Muscle of arm (tissue), 12 donors: ENCODE results near the gene HS1BP3. TPM values are rescaled to one million over a fixed set of nuclear protein-coding genes. Genes with fewer than 3 reads are reported as not detected.
A peak's percentile ranks its signal among the peaks of the same experiment; 100 is the strongest.

Experiments used
- DNase-seq: peaks from one replicate; pipeline ENCODE4 v3.0.0-alpha.2; 2013
- polyA plus RNA-seq, 12 donors: library from polyadenylated mRNA; unstranded; fragments of 120-200 nt; gene quantifications; one replicate each; pipeline ENCODE4 v1.2.1, GENCODE V29; 2013; ENCODE audit not compliant: insufficient read length in 12 of 12

Gene HS1BP3
- polyA plus RNA-seq, 12 donors = 6.0 to 20.7 (median 8.5) TPM; not detected in 1

DNA sequence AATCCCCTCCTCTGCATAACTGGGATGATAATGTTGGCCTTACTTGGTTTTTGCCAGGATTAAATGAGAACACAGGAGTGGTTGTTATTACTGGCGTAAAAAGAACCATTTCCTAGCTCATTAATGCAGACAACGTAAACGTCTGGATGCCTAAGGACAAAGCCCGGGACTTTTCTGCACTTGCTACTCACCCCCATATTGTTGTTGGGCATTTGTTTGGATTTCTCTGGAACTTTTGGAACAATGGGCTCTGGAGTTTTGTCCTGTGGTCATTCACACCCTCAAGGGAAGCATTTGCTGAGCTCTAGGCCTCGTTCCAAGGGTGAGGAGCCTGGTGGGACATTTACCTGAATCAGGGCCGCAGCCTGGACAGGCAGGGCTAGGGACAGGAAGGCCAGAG, 76.0 kb downstream of the HS1BP3 start:
- DNase-seq = no peak

GRCh38 chr2:20574423-20574911, 76.4 kb downstream of the HS1BP3 start:
- DNase-seq = no peak

- DNase-seq = peak; percentile 67
Measured at GRCh38 chr2:20573620-20574422, 77.1 kb downstream of the HS1BP3 start.

- DNase-seq = no peak
Measured at GRCh38 chr2:20572221-20572620, 78.7 kb downstream of the HS1BP3 start.

- no peak for DNase-seq
Measured at GRCh38 chr2:20571644-20572215, 79.2 kb downstream of the HS1BP3 start.

GRCh38 chr2:20571231-20571630, 79.7 kb downstream of the HS1BP3 start:
- no peak for DNase-seq

DNA sequence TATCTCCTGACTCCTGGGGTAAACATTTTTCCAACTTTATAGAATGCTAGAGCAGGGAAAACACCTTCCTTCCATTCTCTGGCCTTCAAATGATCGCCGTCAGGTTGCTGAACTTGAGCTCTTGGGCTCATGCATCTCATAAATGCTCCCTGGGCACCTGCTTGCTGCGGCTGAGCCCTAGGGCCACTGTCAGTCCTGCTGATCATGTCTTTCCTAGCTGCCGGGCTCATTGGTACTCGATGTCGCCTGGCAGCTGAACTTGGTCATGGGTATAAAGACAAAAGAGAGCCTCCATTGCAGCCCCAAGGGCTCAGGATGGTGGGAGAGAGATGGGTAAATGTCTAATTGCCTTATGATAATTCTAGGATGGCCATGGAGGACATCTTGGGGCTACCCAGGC, 80.6 kb downstream of the HS1BP3 start:
- DNase-seq = no peak

DNA sequence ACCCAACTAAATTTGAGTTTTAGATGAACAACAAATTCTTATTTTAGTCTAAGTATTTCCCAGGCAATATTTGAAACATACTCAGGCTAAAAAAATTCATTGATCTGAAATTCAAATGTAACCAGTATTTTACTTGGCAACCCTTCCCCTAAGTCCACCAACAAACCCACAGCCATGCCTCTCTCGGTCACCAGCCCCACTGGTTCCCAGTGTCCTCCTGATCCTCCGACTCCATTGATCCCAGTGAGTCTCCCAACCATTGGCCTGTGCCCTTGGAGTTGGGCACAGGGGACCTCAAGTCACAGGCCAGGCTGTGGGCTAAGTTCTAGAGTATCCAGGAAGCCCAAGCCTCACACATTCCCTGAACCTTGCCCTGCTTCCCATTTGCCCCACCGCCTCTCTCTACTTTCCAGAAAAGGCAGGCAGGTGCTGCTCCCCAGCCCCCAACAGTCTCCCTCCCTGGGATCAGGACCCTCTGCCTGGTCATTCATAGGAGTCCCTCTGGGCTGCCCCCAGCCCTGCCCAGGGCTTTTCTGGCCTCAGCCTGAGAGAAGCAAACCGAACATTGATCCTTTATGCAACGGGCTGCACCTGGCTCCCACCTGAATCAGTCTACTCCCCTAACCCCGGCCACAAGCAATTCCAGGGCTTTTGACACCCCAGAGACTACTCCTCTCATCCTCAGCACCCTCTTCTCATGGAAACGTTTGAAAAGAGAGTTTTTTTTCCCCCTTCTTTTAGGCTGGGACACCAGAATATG, 81.3 kb downstream of the HS1BP3 start:
- DNase-seq = no peak

GRCh38 chr2:20568501-20569463, 82.1 kb downstream of the HS1BP3 start:
- DNase-seq = no peak

DNA sequence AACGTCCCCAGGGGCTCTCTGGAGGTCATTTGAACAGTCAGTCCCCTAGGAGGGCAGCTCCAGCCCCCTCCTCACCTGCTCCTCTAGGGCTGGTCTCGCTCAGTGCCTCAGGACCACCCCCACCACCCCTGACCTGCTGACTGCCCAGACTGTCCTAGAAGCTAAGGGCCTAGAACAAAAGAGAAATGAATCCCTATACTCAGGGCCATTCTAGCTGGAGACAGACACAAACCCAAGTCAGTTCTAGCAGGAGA, 83.0 kb downstream of the HS1BP3 start:
- no peak for DNase-seq

Other genes with a start within 250 kb of the HS1BP3 start
- gene RHOB, start 204.0 kb downstream of the HS1BP3 start, polyA plus RNA-seq = 100 to 1,000 TPM in 9 of 12 donors, 10 to 100 TPM in 3; 78.5 to 192 (median 125) TPM
- under 1 TPM in 10 of 12 donors, not detected in 2; 0.27 to 0.92 (median 0.60) TPM for gene GDF7, start 16.0 kb upstream of the HS1BP3 start, polyA plus RNA-seq
- 10 to 100 TPM in 9 of 12 donors, 1 to 10 TPM in 2, not detected in 1; 8.4 to 18.4 (median 10.8) TPM for gene LDAH, start 172.0 kb upstream of the HS1BP3 start, polyA plus RNA-seq